ENCODE results near the gene LHX4.

GRCh38 chr1:180266275-180267210 is 36.5 kb downstream of the LHX4 start:
- no peak for TF ChIP-seq CTCF (IDR thresholded peaks at IDR 0.05; ENCODE audit: low read depth, low read length, poor library complexity, severe bottlenecking)
- no peak for TF ChIP-seq EZH2phosphoT487 (IDR thresholded peaks at IDR 0.05; ENCODE audit: borderline replicate concordance, low read length)

Data from DOHH2 (cell line).